Activated CD4-positive, alpha-beta T cell treated with anti-CD3 and anti-CD28 coated beads, Interleukin-2, amount 10 ng/mL, durations not matched to agents 7 days and 5 days (primary cell): Measurements from ENCODE around the gene PSORS1C2. TPM values are rescaled to one million over a fixed set of nuclear protein-coding genes. Genes with fewer than 3 reads are reported as not detected.

Experiments used
- CTCF ChIA-PET: fragments of 350-600 bp; sonication (Branson Sonifier 250); formaldehyde crosslinking; loops from one replicate; lab custom pipeline; 2021; ENCODE audit warnings: antibody characterized with exemption; lab: Charles Lee
- POLR2A ChIA-PET: fragments of 350-600 bp; sonication (Branson Sonifier 250); formaldehyde crosslinking; loops from one replicate; lab custom pipeline; 2021; ENCODE audit warnings: antibody characterized with exemption; lab: Charles Lee
- DNase-seq: peaks from one replicate; pipeline ENCODE4 v3.0.0-alpha.2; 2020
- H3K27ac Mint-ChIP-seq: one replicate; pipeline ENCODE4 v1.8.0; 2021; ENCODE audit warnings: mild to moderate bottlenecking, moderate library complexity, mixed read lengths
- H3K27me3 Mint-ChIP-seq: one replicate; pipeline ENCODE4 v1.8.0; 2021; ENCODE audit warnings: mixed read lengths
- H3K36me3 Mint-ChIP-seq: one replicate; pipeline ENCODE4 v1.8.0; 2021; ENCODE audit warnings: low read depth, mixed read lengths
- H3K4me1 Mint-ChIP-seq: one replicate; pipeline ENCODE4 v1.8.0; 2021; ENCODE audit warnings: mixed read lengths
- H3K4me3 Mint-ChIP-seq: one replicate; pipeline ENCODE4 v1.8.0; 2021; ENCODE audit warnings: mild to moderate bottlenecking, moderate library complexity, mixed read lengths
- H3K9me3 Mint-ChIP-seq: one replicate; pipeline ENCODE4 v1.8.0; 2021; ENCODE audit warnings: mixed read lengths
- total RNA-seq, 2 experiments: library from RNA; stranded (reverse); gene quantifications; one replicate each; pipeline ENCODE4 v1.2.3, GENCODE V29; 2021

The PSORS1C2 gene
- total RNA-seq, 2 experiments from 2014 or later = not detected

- Mint-ChIP-seq H3K4me1 (no peaks in the 10 kb centered on the region), H3K9me3 (no peaks in the 10 kb centered on the region), H3K27ac (no peak overlapping the region)
These were observed 6.5 kb upstream of the PSORS1C2 start for GRCh38 chr6:31145386-31145785.

GRCh38 chr6:31144970-31145340, 6.1 kb upstream of the PSORS1C2 start:
- Mint-ChIP-seq H3K9me3 (no peaks in the 10 kb centered on the region), H3K4me3 (no peak overlapping the region), H3K27me3 (no peaks in the 10 kb centered on the region), H3K27ac (no peak overlapping the region), H3K4me1 (no peaks in the 10 kb centered on the region), H3K36me3 (no peaks in the 10 kb centered on the region)
- ChIA-PET POLR2A (no interaction called here), CTCF (interaction anchor here (1.1 to 2.8 kb wide), 3 partner anchors 21 to 47 kb away, joined by 3 to 6 read pairs (median 5); no protein-coding TSS in a partner anchor)
- no peak for DNase-seq

More at GRCh38 chr6:31145386-31145785, 6.5 kb upstream of the PSORS1C2 start:
- DNase-seq = no peak
- POLR2A ChIA-PET = no interaction called here
- no peaks in the 10 kb centered on the region for H3K27me3 Mint-ChIP-seq
- CTCF ChIA-PET = interaction anchor here (1.0 to 3.5 kb wide), 5 partner anchors 14 to 47 kb away, joined by 3 to 16 read pairs (median 5); partner anchors contain the start of gene TCF19
- H3K36me3 Mint-ChIP-seq = no peaks in the 10 kb centered on the region
- no peak overlapping the region for H3K4me3 Mint-ChIP-seq

- no peaks in the 10 kb centered on the region for H3K4me1 Mint-ChIP-seq
- H3K4me3 Mint-ChIP-seq = no peak overlapping the region
- no peaks in the 10 kb centered on the region for H3K36me3 Mint-ChIP-seq
- H3K27me3 Mint-ChIP-seq = no peaks in the 10 kb centered on the region
- H3K9me3 Mint-ChIP-seq = no peaks in the 10 kb centered on the region
- no peak overlapping the region for H3K27ac Mint-ChIP-seq
- ChIA-PET POLR2A (no interaction called here), CTCF (interaction anchor here (1.8 to 2.8 kb wide), 2 partner anchors 21 to 48 kb away, joined by 5 to 6 read pairs; no protein-coding TSS in a partner anchor)
- DNase-seq = no peak
These were observed 5.6 kb upstream of the PSORS1C2 start for GRCh38 chr6:31144296-31144969.

GRCh38 chr6:31143148-31143547, 4.3 kb upstream of the PSORS1C2 start:
- Mint-ChIP-seq H3K27me3 (no peaks in the 10 kb centered on the region), H3K4me1 (no peaks in the 10 kb centered on the region), H3K9me3 (no peaks in the 10 kb centered on the region), H3K4me3 (no peak overlapping the region), H3K27ac (no peak overlapping the region), H3K36me3 (no peaks in the 10 kb centered on the region)
- DNase-seq = no peak
- POLR2A ChIA-PET = no interaction called here
- CTCF ChIA-PET = interaction anchor here (0.6 to 2.8 kb wide), 3 partner anchors 14 to 257 kb away, joined by 4 to 6 read pairs (median 4); no protein-coding TSS in a partner anchor

- POLR2A ChIA-PET = no interaction called here
These were observed 3.5 kb upstream of the PSORS1C2 start for GRCh38 chr6:31142361-31142761.

GRCh38 chr6:31140643-31141042, 1.8 kb upstream of the PSORS1C2 start:
- no peak overlapping the region for H3K27ac Mint-ChIP-seq
- no peak for DNase-seq
- H3K36me3 Mint-ChIP-seq = no peaks in the 10 kb centered on the region
- H3K4me3 Mint-ChIP-seq = no peak overlapping the region
- H3K27me3 Mint-ChIP-seq = no peaks in the 10 kb centered on the region
- ChIA-PET POLR2A (interaction anchor here (0.6 kb wide), 1 partner anchor 378 kb away, joined by 3 read pairs; no protein-coding TSS in a partner anchor), CTCF (interaction anchor here (1.1 to 1.4 kb wide), 3 partner anchors 26 to 226 kb away, joined by 4 to 5 read pairs (median 4); partner anchors contain the start of gene PSORS1C1)
- peaks cover 6% of the 10 kb centered on the region for H3K4me1 Mint-ChIP-seq
- H3K9me3 Mint-ChIP-seq = no peaks in the 10 kb centered on the region

More at GRCh38 chr6:31142361-31142761, 3.5 kb upstream of the PSORS1C2 start:
- Mint-ChIP-seq H3K9me3 (no peaks in the 10 kb centered on the region), H3K36me3 (no peaks in the 10 kb centered on the region), H3K27me3 (no peaks in the 10 kb centered on the region), H3K4me1 (peaks cover 5% of the 10 kb centered on the region), H3K4me3 (no peak overlapping the region), H3K27ac (no peak overlapping the region)
- no peak for DNase-seq
- CTCF ChIA-PET = interaction anchor here (0.6 to 1.5 kb wide), 5 partner anchors 14 to 257 kb away, joined by 3 to 4 read pairs (median 3); no protein-coding TSS in a partner anchor

- DNase-seq = no peak
- Mint-ChIP-seq H3K4me1 (peaks cover 6% of the 10 kb centered on the region), H3K27me3 (no peaks in the 10 kb centered on the region), H3K9me3 (no peaks in the 10 kb centered on the region), H3K27ac (no peak overlapping the region), H3K36me3 (no peaks in the 10 kb centered on the region), H3K4me3 (no peak overlapping the region)
- ChIA-PET CTCF (interaction anchor here (0.7 to 1.9 kb wide), 5 partner anchors 13 to 227 kb away, joined by 3 to 7 read pairs (median 4); no protein-coding TSS in a partner anchor), POLR2A (no interaction called here)
These were observed 733 bp upstream of the PSORS1C2 start for GRCh38 chr6:31139599-31139998.

- Mint-ChIP-seq H3K27me3 (no peaks in the 10 kb centered on the region), H3K4me3 (no peak overlapping the region), H3K9me3 (no peaks in the 10 kb centered on the region), H3K36me3 (no peaks in the 10 kb centered on the region), H3K4me1 (peaks cover 6% of the 10 kb centered on the region), H3K27ac (no peak overlapping the region)
- ChIA-PET CTCF (interaction anchor here (0.6 to 1.2 kb wide), 2 partner anchors 27 to 57 kb away, joined by 4 read pairs; no protein-coding TSS in a partner anchor), POLR2A (interaction anchor here (0.6 kb wide), 1 partner anchor 214 kb away, joined by 3 read pairs; no protein-coding TSS in a partner anchor)
- no peak for DNase-seq
These were observed 3.2 kb downstream of the PSORS1C2 start for GRCh38 chr6:31135710-31136109.

GRCh38 chr6:31132806-31133205, 6.1 kb downstream of the PSORS1C2 start:
- H3K27me3 Mint-ChIP-seq = peaks cover 13% of the 10 kb centered on the region
- peaks cover 5% of the 10 kb centered on the region for H3K4me1 Mint-ChIP-seq
- no peak overlapping the region for H3K4me3 Mint-ChIP-seq
- H3K9me3 Mint-ChIP-seq = no peaks in the 10 kb centered on the region
- POLR2A ChIA-PET = no interaction called here
- DNase-seq = no peak
- H3K27ac Mint-ChIP-seq = no peak overlapping the region
- no peaks in the 10 kb centered on the region for H3K36me3 Mint-ChIP-seq
- CTCF ChIA-PET = interaction anchor here (0.9 to 3.4 kb wide), 5 partner anchors 13 to 242 kb away, joined by 3 to 14 read pairs (median 3); partner anchors contain the start of gene C6orf15

- Mint-ChIP-seq H3K4me3 (no peak overlapping the region), H3K27me3 (peaks cover 13% of the 10 kb centered on the region), H3K9me3 (no peaks in the 10 kb centered on the region), H3K36me3 (no peaks in the 10 kb centered on the region), H3K27ac (no peak overlapping the region), H3K4me1 (no peaks in the 10 kb centered on the region)
- DNase-seq = no peak
- ChIA-PET CTCF (interaction anchor here (1.5 kb wide), 1 partner anchor 19 kb away, joined by 4 read pairs; the partner anchor contains the start of gene C6orf15), POLR2A (no interaction called here)
These were observed 7.3 kb downstream of the PSORS1C2 start for GRCh38 chr6:31131595-31131994.

- CTCF ChIA-PET = interaction anchor here (0.7 to 1.9 kb wide), 5 partner anchors 14 to 236 kb away, joined by 3 to 11 read pairs (median 4); no protein-coding TSS in a partner anchor
- H3K4me1 Mint-ChIP-seq = no peaks in the 10 kb centered on the region
- no peaks in the 10 kb centered on the region for H3K36me3 Mint-ChIP-seq
- POLR2A ChIA-PET = interaction anchor here (0.5 kb wide), 1 partner anchor 178 kb away, joined by 3 read pairs; no protein-coding TSS in a partner anchor
- H3K9me3 Mint-ChIP-seq = no peaks in the 10 kb centered on the region
- no peak for DNase-seq
- no peak overlapping the region for H3K27ac Mint-ChIP-seq
- peaks cover 13% of the 10 kb centered on the region for H3K27me3 Mint-ChIP-seq
- H3K4me3 Mint-ChIP-seq = no peak overlapping the region
These were observed 8.1 kb downstream of the PSORS1C2 start for GRCh38 chr6:31130751-31131150.

- Mint-ChIP-seq H3K27me3 (peaks cover 13% of the 10 kb centered on the region), H3K4me3 (no peak overlapping the region), H3K27ac (no peak overlapping the region), H3K9me3 (no peaks in the 10 kb centered on the region), H3K4me1 (no peaks in the 10 kb centered on the region), H3K36me3 (no peaks in the 10 kb centered on the region)
- ChIA-PET POLR2A (no interaction called here), CTCF (interaction anchor here (0.7 to 1.9 kb wide), 7 partner anchors 8 to 392 kb away, joined by 3 to 11 read pairs (median 3); no protein-coding TSS in a partner anchor)
- DNase-seq = no peak
These were observed 9.7 kb downstream of the PSORS1C2 start for GRCh38 chr6:31129130-31129529.
